CD1c-positive myeloid dendritic cell (primary cell): ENCODE data around the gene PPIP5K2.
"Not testable (repeated sequence)": the region's sequence is repeated elsewhere in the genome, so short reads cannot be mapped to it uniquely, and the experiment has no call there.

Source experiments
- DNase-seq: peaks from one replicate; pipeline ENCODE4 v3.0.0-alpha.2; 2016; ENCODE audit errors: extremely low spot score

Gene PPIP5K2

GRCh38 chr5:103119765-103120606, at the start of gene PPIP5K2, which contains the start of gene GIN1:
TSS of gene PPIP5K2 (plus strand) at chr5:103120301. CDS start at chr5:103129590, 9,289 bp downstream.
TSS of gene GIN1 (minus strand) at chr5:103120138. CDS start at chr5:103108707, 11,431 bp downstream.
- DNase-seq: peak; percentile 99

DNA sequence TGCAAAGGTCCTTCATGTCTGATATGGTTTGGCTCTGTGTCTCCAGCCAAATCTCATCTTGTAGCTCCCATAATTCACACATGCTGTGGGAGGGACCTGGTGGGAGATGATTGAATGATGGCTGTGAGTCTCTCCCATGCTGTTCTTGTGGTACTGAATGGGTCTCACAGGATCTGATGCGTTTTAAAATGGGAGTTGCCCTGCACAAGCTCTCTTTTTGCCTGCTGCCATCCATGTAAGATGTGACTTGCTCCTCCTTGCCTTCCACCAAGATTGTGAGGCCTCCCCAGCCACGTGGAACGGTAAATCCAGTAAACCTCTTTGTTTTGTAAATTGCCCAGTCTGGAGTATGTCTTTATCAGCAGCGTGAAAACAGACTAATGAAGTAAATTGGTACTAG, 46.6 kb upstream of the PPIP5K2 start:
- not testable (repeated sequence) for DNase-seq

- DNase-seq: no peak
These were observed 44.7 kb upstream of the PPIP5K2 start for GRCh38 chr5:103075442-103075841.

- DNase-seq: no peak
These were observed 40.3 kb upstream of the PPIP5K2 start for GRCh38 chr5:103079796-103080195.

DNA sequence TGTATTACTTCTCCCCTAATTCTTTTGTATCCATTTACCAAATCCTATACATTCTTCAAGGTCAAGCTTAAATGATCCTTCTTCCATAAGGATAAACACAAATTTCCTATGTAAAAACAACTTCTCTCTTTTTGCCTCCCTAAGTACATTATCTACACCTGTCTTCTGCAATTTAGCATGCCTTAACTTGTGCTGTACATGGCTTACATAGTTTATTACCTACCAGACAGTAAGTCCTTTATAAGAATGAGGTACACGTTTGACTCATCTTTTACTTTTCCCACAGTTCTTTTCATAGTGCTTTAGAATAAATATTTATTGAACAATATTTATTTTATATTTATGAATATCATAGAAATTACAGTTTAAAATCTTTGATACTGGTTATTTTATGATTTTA, 33.6 kb upstream of the PPIP5K2 start:
- no peak for DNase-seq

DNA sequence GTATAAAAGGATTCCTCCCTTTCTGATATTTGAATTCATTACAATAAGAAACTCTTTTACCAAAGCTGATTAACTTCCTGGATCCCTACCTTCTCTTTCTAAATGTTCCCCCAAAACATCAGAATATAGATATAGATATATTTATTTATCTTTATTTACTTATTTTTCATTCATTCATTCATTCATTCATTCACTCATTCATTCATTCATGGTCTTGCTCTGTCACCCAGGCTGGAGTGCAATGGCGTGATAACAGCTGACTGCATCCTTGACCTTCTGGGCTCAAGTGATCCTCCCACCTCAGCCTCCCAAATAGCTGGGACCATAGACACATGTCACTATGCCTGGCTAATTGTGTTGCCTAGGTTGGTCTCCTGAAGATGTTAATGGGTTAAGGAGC, 30.8 kb upstream of the PPIP5K2 start:
- DNase-seq: no peak

DNA sequence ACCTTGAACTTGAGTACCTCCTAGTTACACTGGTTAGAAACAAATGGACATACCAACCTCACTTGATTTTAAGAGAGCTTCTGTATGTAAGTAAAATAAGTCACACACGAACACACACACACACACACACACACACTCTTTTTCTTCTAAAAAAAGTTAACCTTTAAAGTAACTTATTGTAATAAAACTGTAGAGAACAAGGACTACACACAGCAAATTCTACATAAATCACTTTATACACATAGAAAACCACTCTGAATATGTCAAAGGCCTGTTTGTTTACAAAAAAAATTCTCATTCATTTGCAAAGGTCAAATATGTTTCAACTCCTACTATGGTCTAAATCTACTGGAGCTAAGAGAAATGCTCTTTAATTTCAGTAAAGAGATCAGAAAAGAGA, 29.3 kb upstream of the PPIP5K2 start:
- no peak for DNase-seq

GRCh38 chr5:103092676-103093075, 27.4 kb upstream of the PPIP5K2 start:
- DNase-seq: no peak

DNA sequence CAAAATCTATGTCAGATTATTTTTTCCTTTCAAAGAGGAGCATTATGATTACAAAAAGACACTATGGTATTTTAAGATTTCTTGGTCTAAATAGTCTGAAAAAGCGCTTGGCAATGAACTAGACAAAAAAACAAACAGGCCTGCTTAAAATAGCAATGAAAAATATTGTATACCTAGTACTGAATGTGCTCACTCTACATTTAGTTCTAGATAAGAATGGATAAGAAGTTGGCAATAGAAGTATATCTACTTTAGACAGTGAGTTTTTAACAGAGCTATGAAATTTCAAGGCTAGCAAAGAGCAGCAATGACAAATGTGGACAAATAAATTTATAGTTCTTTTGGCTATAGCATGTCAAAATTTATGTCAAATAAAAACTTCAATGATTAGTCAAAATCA, 26.4 kb upstream of the PPIP5K2 start:
- no peak for DNase-seq

GRCh38 chr5:103094737-103095136, 25.4 kb upstream of the PPIP5K2 start:
- DNase-seq: no peak

DNA sequence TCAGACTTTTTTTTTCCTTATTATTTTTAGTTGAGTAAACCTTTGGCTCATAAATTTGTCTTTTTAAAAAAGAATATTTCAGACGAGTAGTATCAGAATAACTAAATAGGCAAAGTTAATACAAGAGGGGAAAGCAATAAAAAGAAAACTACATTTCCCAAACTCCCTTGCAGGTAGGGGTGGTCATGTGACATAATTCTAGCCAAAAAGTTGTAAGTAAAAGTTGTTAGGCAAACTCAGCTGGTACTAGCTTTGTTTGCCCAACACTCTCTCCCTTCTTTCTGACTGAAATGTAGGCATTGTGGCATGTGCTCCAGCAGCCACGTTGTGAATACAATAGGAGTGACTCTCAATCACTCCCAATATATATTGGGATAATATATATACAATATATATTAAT, 21.1 kb upstream of the PPIP5K2 start:
- no peak for DNase-seq

- DNase-seq: no peak
These were observed 18.9 kb upstream of the PPIP5K2 start for GRCh38 chr5:103101079-103101750.

DNA sequence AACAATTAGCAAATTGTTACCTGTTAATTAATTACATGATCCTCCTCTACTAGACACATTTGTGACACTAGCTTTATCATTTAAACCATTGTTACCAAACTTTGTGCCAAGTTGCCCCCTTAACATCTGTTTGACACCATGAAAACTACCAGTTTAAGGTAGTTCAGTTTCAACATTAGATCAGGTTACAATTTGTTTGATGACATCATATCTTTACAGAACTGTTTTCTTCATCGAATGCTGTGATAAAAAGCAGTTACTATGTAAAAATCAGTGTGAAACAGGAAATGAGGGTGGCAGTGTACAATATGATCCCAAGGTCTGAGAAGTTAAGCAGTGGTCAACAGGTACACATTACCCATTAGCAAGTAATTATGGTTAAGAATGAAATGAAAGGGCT, 17.9 kb upstream of the PPIP5K2 start:
- DNase-seq: no peak

GRCh38 chr5:103108086-103108485, 12.0 kb upstream of the PPIP5K2 start:
- DNase-seq: no peak

DNA sequence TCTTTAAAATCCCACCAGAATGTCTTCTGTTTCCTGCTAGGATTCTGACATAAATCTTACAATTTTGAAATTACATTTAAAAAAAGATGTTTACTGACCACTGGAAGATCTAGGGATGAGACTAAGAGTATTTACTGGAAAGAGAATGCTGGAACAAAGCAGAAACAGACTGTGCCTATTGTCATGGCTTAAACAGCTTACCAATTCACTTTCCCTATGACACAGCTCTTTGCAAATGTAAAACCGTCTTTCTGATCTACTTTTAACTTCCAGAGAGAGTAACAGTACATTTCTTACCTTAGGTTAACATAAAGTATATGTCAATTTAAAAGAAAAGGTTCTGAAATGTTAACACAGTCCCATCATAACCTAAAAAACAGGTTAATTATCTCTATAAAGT, 10.8 kb upstream of the PPIP5K2 start:
- no peak for DNase-seq

GRCh38 chr5:103110403-103110802, 9.7 kb upstream of the PPIP5K2 start:
- DNase-seq: no peak

GRCh38 chr5:103111468-103111867, 8.6 kb upstream of the PPIP5K2 start:
- DNase-seq: peak; percentile 38

DNA sequence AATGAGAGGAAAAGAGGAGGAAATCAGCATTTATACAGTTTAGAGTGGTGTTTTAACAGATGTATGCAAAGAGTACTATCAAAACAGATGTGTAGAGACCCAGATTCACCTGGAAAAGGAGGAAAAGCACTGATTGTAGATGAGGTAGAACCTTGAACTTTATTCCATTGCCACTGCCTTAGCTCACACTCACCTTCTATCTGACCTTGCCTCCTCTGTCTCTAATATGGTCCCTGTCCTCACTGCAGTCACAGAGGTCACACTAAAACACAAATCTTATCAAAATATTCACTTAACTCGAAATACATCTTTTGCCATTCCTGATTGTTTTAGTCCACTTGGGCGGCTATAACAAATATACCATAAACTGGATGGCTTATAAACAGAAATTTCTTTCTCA, 7.2 kb upstream of the PPIP5K2 start:
- no peak for DNase-seq

- DNase-seq: no peak
These were observed 5.7 kb upstream of the PPIP5K2 start for GRCh38 chr5:103114440-103114839.

DNA sequence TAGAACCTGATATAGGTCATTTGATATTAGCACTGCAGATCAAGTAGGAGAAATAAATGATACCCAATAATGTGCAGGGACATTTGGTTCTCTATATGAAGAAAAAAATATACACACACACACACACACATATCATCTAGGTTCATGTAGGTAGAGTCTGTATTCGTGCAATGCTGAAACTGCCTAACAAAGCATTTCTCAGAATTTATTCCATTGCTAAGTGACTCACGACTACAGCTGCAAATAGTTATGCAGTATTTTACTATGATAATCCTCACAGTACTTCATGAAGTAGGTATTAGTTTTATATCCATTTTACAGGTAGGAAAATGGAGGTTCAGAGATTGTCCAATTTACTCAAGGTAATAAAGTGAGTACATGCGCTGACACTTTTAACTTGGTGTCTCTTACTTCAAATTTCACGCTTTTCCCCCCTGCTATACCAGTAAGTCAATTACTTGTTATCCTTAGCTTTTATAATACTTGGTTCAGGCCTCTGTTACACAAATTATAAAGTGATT, 2.6 kb upstream of the PPIP5K2 start:
- DNase-seq: no peak

DNA sequence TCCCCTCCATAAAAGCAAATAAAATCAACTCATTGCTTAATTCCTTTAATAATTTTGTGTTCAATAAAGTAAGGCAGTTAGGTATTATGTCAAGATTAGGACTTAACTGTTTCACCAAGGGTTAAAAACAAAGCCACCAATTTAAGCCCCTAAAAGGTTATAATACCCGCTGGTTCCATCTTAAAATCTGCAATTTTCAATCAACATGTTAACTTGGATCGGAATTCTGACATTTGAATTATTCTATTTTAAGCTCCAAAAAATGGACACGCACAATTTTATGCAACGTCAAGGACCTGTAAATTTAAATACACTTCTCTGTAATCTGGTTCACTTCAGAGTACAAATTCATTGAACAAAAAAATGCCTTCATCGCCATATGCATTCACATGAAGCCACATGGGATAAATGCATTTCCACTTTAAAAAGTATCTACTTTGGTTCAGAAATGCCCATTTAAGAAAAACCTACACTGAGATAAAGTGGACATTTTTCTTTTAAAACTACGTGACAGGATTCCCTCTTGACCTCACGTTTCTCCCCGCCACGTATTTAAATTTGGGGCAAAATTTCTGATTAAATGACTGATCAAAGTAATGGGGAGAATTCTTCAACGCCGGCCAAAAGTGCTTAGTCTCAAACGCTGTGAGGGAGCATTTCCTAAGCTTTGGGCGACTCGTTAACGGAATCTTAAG, 884 bp upstream of the PPIP5K2 start:
- peak; percentile 43 for DNase-seq

DNA sequence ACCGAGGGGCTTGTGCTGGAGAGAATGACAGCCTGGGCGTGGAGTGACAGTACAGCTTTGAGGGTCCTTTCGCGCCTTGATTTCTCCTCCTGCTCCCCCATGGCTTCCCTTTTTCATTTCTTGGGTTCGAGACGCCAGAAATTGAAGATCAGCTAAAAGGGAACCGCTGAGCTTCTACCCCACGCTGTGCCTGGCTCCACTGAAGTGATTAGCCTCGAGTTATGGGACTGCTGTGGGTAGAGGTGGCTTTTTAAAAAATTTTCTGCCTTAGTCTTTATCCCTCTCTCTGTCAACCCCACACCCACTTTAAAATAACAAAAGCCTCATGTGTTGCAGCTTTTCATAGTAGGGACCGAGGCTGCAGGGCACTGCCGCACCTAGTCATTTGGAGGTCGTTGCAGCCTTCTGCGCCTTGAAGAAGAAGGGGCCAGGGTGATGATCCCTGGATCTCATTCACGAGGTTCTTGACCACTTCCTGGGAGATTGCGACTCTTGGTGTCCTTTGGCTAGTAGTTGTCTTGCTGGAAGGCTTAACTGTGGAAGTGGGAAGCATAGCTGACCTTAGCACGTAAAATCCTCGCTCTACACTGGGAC, 603 bp downstream of the PPIP5K2 start:
- DNase-seq: peak; percentile 49
